WERI-Rb-1 (cell line): Measurements from ENCODE around the gene CD247.
A peak's percentile ranks its signal among the peaks of the same experiment; 100 is the strongest.

Experiments
- DNase-seq: peaks from one replicate; pipeline ENCODE4 v3.0.0-alpha.2; 2020
- H3K27ac ChIP-seq: fragments of 250-450 bp; sonication (Bioruptor Pico); 2 replicates; pipeline ENCODE4 v1.5.1; 2020; ENCODE audit warnings: mild to moderate bottlenecking, moderate library complexity
- H3K27me3 ChIP-seq: fragments of 250-450 bp; sonication (Bioruptor Pico); 2 replicates; pipeline ENCODE4 v1.5.1; 2021; ENCODE audit warnings: mild to moderate bottlenecking, low read depth, moderate library complexity; ENCODE audit not compliant: insufficient read depth, severe bottlenecking
- H3K36me3 ChIP-seq: fragments of 250-450 bp; sonication (Bioruptor Pico); 2 replicates; pipeline ENCODE4 v1.5.1; 2020; ENCODE audit warnings: mild to moderate bottlenecking, moderate library complexity
- H3K4me3 ChIP-seq: 2 replicates; pipeline ENCODE4 v1.5.1; 2011; ENCODE audit warnings: low read depth, mild to moderate bottlenecking, control low read depth, low read length
- H3K9me3 ChIP-seq: fragments of 250-450 bp; sonication (Bioruptor Pico); 2 replicates; pipeline ENCODE4 v1.5.1; 2021; ENCODE audit warnings: mild to moderate bottlenecking, moderate library complexity; ENCODE audit not compliant: severe bottlenecking
- CTCF ChIP-seq: IDR thresholded peaks from 2 replicates; pipeline ENCODE4 v1.5.1; 2011; ENCODE audit warnings: low read depth, mild to moderate bottlenecking, control low read depth, inconsistent platforms, low read length

Gene CD247

GRCh38 chr1:167439301-167439988 is 78.9 kb downstream of the CD247 start:
- DNase-seq: peak; percentile 46
- Histone ChIP-seq H3K27ac (no peak overlapping the region), H3K4me3 (peak overlapping the region; percentile 23), H3K9me3 (no peaks in the 10 kb centered on the region), H3K36me3 (no peaks in the 10 kb centered on the region), H3K27me3 (no peaks in the 10 kb centered on the region)
- no peak for TF ChIP-seq CTCF

DNA sequence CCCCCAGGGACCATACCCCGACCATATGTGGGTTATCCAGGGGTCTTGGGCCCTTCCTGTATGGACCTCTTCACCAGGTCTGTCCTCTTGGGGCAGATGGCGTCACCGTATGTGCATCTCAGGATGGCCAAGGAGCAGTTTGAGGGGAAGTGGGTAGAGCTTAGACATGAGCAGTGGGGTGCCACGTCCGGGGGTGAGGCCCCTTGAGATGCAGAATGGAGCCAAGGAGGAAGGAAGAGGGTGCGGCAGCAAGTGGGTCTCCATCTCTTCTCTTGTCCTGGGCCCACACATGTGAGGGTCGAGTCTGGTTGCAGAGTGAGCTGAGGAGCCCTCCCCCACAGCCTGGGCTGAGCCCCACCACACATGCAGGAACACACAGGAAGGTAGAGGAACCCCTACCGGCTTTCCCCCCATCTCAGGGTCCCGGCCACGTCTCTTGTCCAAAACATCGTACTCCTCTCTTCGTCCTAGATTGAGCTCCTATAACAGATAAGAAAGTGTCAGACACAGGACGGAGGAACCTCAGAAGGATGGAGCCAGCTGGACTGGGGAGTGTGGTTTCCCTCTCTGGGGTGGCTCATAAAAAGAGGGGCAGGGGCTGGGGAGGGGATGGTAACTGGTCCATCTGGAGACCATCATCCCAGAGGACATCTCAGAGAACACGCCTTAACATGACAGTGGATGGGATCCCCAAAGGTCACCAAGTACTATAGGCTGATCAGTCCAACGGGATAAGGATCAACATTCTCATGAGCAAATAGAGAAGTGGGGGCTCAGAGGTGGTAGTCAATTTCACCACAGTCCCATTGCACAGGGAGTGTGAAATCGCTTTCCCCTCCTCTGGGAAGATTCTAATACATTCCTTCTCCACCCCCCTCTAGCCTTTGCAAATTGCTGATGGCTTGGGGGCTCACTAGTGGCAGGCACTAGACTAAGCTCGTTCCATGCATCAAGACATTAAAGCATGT is 79.9 kb downstream of the CD247 start:
- H3K27me3 ChIP-seq: no peaks in the 10 kb centered on the region
- H3K9me3 ChIP-seq: no peaks in the 10 kb centered on the region
- no peak for TF ChIP-seq CTCF
- H3K36me3 ChIP-seq: no peaks in the 10 kb centered on the region
- no peak for DNase-seq
- H3K27ac ChIP-seq: no peak overlapping the region
- H3K4me3 ChIP-seq: no peak overlapping the region

DNA sequence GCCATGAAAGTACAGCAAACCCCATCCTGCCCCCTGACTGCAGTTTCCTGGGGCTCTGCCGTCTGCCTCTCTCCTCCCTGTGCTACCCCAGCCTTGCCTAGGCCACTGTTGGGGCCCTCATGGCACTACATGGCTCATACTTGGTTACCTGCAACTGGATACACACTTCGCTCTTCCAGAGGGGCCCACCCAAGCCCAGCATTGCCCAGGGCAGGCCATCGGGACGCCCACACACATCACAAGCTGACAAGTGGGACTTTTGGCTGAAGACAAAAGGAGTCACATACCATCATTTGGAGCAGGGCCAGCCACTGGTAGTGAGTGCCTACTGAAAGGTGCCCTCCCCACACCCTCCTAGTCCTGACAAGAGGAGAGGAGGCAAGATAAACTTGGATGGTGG is 82.8 kb downstream of the CD247 start:
- no peak overlapping the region for H3K4me3 ChIP-seq
- no peaks in the 10 kb centered on the region for H3K9me3 ChIP-seq
- DNase-seq: no peak
- H3K27ac ChIP-seq: no peak overlapping the region
- no peaks in the 10 kb centered on the region for H3K27me3 ChIP-seq
- TF ChIP-seq CTCF: no peak
- no peaks in the 10 kb centered on the region for H3K36me3 ChIP-seq

DNA sequence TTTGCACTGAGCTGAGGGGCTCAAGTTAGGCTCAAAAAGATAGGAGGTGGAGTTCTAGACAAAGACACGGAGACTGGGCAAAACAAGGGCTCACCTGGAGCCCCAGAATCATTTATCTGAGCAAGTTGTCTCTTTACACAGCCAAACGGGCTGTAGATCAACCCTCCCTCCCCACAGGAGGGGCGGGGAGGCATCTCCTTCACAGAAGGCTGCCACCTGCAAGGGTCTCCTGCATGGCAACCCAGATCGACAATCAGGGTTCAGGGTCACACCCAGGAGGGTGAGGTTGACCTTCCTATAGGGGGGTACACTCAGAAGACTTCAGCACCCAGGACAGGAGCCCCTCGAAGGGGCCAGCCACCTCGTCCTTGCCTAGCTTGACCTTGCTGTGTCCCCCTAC is 84.0 kb downstream of the CD247 start:
- Histone ChIP-seq H3K4me3 (no peak overlapping the region), H3K27me3 (no peaks in the 10 kb centered on the region), H3K27ac (no peak overlapping the region), H3K9me3 (no peaks in the 10 kb centered on the region), H3K36me3 (no peaks in the 10 kb centered on the region)
- TF ChIP-seq CTCF: no peak
- DNase-seq: no peak

DNA sequence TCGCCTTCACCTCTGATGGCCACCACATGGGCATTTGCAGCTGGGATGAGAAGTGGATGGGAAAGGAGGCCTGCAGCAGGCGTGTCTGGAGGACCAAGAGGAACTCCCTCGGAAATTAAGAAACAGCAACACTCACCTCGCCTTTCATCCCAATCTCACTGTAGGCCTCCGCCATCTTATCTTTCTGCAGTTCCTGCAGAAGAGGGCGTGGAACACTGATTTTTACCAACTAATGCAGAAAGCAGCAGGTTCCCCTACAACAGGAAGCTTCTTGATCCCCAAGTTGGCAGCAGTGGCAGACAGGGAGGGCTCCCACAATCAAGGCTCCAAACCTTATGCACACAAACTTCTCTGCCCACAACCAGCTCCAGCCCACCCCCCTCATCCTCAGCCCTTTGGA is 84.4 kb downstream of the CD247 start:
- Histone ChIP-seq H3K4me3 (no peak overlapping the region), H3K36me3 (no peaks in the 10 kb centered on the region), H3K27me3 (no peaks in the 10 kb centered on the region), H3K9me3 (no peaks in the 10 kb centered on the region), H3K27ac (no peak overlapping the region)
- no peak for TF ChIP-seq CTCF
- DNase-seq: no peak
